ENCODE results near the gene HOXC10. TPM values are rescaled to one million over a fixed set of nuclear protein-coding genes. Genes with fewer than 3 reads are reported as not detected.

Gene HOXC10
- total and polyA plus RNA-seq, 4 experiments from 2014 or later, result not detected

DNA sequence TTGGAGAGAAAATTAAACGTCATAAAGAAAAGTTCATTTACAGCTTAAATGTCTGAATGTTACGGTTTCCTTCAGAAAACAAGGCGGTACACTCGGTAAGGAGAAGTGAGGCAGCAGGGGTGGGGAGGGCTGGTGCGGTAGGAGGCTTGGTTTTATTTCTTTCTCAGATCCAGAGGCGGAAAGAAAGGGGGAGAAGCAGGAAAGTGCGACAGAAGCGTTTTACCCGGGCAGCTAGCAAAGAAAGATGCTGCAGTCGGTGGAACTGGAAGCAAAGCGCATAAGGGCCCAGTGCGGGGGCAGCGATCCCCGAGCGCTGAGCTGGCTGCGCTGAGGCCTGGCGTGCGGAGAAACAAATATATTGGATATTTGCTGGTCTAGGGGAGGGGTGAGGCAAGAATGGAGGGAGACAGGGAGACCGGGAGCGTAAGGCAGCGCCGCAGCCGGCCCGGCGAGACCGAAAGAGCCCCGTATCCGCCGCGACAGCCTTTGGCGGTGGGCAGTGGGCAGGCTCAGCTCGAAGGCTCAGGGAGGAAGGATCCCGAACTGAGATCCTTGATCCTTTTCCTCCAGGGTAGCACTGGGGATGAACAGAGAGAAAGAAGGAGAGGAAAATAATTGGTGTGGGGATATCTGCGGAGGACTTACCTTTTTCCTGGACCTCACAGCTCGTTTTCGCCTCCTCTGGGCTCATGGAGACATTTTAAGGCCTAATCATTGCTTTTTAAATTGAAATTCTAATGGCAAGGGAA, 18.4 kb upstream of the HOXC10 start:
- Histone ChIP-seq H3K9me3 (ENCODE audit: control insufficient read depth in 1 of 2, low read length in 2 of 2) (no peaks in the 10 kb centered on the region), H3K36me3 (ENCODE audit: insufficient read depth, low read length) (no peaks in the 10 kb centered on the region), H3K4me3 (ENCODE audit: low read length in 2 of 2) (no peak overlapping the region), H3K4me1 (ENCODE audit: insufficient read depth, low read length) (peaks cover 42% of the 10 kb centered on the region), H3K27me3 (ENCODE audit: insufficient read depth, low read length) (peaks cover 97% of the 10 kb centered on the region), H3K27ac (ENCODE audit: low read depth, low read length) (no peak overlapping the region)
- peak overlapping the region in 6 of 8 donors; percentile 13 to 84 (median 70) for H3K4me3 Mint-ChIP-seq
- no peak for DNase-seq
- peak overlapping the region in 1 of 7 donors; percentile 68 for H3K27ac Mint-ChIP-seq
- peaks cover 0 to 4% of the 10 kb centered on the region in 2 donors for H3K36me3 Mint-ChIP-seq
- peaks cover 0 to 8% (median 5%) of the 10 kb centered on the region in 8 donors for H3K9me3 Mint-ChIP-seq
- POLR2A ChIA-PET (ENCODE audit: partially characterized antibody), result no interaction called here
- intact Hi-C loops (cut with micrococcal nuclease), result no loop called here
- CTCF ChIA-PET (ENCODE audit: partially characterized antibody), result no interaction called here
- H3K27me3 Mint-ChIP-seq, result peaks cover 80 to 93% of the 10 kb centered on the region in 2 donors
- H3K4me1 Mint-ChIP-seq, result peaks cover 18 to 46% (median 28%) of the 10 kb centered on the region in 4 donors

DNA sequence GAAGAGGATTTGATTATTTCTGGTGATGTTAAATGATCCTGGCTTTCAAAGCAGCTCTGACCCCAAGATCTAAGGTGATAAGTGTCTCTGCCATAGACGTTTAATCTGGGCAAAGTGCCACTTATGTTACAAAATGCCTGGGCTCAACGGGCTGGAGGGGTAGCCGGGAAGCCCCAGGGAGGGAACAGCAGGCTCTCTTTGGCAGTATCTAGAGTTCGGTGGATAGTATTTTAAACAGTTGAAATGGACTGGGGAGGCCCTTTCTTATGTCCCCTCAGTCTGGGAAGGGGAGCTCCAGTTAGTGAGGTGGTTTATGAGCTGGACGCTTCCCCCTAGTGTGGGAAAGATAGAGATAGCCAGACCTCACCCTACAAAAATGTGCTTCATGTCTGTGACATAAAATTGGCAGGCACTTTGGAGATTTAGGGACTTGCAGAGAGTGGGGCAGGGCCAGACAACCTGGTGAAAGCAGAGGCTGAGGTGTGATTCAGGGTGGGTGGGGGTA, 17.5 kb upstream of the HOXC10 start:
- intact Hi-C loops (cut with micrococcal nuclease), result no loop called here
- no peaks in the 10 kb centered on the region for H3K36me3 ChIP-seq (ENCODE audit: insufficient read depth, low read length)
- peaks cover 0 to 4% of the 10 kb centered on the region in 2 donors for H3K36me3 Mint-ChIP-seq
- H3K27ac Mint-ChIP-seq, result peak overlapping the region in 1 of 7 donors; percentile 55
- peaks cover 82 to 95% of the 10 kb centered on the region in 2 donors for H3K27me3 Mint-ChIP-seq
- no peak for DNase-seq
- peaks cover 42% of the 10 kb centered on the region for H3K4me1 ChIP-seq (ENCODE audit: insufficient read depth, low read length)
- no peak overlapping the region for H3K4me3 ChIP-seq (ENCODE audit: low read length in 2 of 2)
- ChIA-PET CTCF (ENCODE audit: partially characterized antibody) (no interaction called here), POLR2A (ENCODE audit: partially characterized antibody) (no interaction called here)
- peak overlapping the region in 1 of 8 donors; percentile 30 for H3K4me3 Mint-ChIP-seq
- peaks cover 98% of the 10 kb centered on the region for H3K27me3 ChIP-seq (ENCODE audit: insufficient read depth, low read length)
- peaks cover 0 to 10% (median 5%) of the 10 kb centered on the region in 8 donors for H3K9me3 Mint-ChIP-seq
- peaks cover 18 to 46% (median 27%) of the 10 kb centered on the region in 4 donors for H3K4me1 Mint-ChIP-seq
- H3K27ac ChIP-seq (ENCODE audit: low read depth, low read length), result no peak overlapping the region
- no peaks in the 10 kb centered on the region for H3K9me3 ChIP-seq (ENCODE audit: control insufficient read depth in 1 of 2, low read length in 2 of 2)

DNA sequence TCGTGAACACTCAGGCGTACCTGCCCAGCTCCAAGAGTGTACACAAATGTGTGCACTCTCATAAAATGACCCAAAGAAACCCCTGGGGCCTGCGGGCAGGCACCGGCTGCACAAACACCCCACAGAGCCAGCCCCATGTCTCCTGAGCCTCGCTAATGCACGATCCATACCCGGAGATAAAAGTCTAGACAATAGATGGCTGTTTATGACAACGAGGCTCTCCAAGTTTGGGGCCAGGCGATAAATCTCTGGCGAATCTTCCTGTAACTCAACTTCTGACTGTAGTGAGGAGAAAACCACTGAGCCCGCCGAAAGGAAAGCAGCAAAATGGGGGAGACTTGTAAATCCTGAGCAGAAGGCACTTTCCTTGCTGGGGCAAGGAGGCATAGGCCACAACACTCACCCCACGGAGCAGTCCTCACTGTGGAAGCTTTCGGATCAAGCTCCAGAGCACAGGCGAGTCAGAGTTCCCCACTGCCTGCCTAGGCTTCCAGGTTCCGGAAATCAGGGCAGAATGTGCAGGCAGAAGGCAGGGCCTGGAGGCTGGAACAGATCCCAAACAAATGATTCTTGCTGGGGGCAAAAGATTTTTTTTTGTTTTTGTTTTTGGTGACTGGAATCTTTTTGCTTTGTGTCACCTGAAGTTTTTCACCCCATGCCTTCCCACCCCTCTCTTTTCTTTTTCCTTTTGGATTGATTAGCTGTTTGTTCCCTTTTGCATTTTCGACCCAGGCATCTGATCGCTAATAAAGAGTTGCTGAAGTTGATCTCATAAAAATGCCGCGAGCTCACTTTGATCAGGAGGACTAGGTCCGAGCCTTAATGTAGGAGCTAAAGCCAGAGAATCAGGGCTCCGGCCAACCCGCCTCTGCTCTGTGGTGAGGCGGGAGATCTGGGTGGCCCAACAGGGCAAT, 16.5 kb upstream of the HOXC10 start:
- intact Hi-C loops (cut with micrococcal nuclease), result no loop called here
- Mint-ChIP-seq H3K27me3 (peaks cover 86 to 94% of the 10 kb centered on the region in 2 donors), H3K36me3 (peaks cover 4 to 10% of the 10 kb centered on the region in 2 donors), H3K4me3 (no peak overlapping the region), H3K9me3 (peaks cover 0 to 18% (median 10%) of the 10 kb centered on the region in 8 donors), H3K27ac (peak overlapping the region in 1 of 7 donors; percentile 20), H3K4me1 (peaks cover 18 to 48% (median 32%) of the 10 kb centered on the region in 4 donors)
- Histone ChIP-seq H3K27me3 (ENCODE audit: insufficient read depth, low read length) (peaks cover 95% of the 10 kb centered on the region), H3K4me1 (ENCODE audit: insufficient read depth, low read length) (peaks cover 37% of the 10 kb centered on the region), H3K27ac (ENCODE audit: low read depth, low read length) (no peak overlapping the region), H3K4me3 (ENCODE audit: low read length in 2 of 2) (no peak overlapping the region), H3K36me3 (ENCODE audit: insufficient read depth, low read length) (no peaks in the 10 kb centered on the region), H3K9me3 (ENCODE audit: control insufficient read depth in 1 of 2, low read length in 2 of 2) (no peaks in the 10 kb centered on the region)
- CTCF ChIA-PET (ENCODE audit: partially characterized antibody), result interaction anchor here (0.5 kb wide), 1 partner anchor 232 kb away, joined by 3 read pairs; no protein-coding TSS in a partner anchor
- POLR2A ChIA-PET (ENCODE audit: partially characterized antibody), result interaction anchor here (1.6 kb wide), 1 partner anchor 12 kb away, joined by 3 read pairs; no protein-coding TSS in a partner anchor
- no peak for DNase-seq

DNA sequence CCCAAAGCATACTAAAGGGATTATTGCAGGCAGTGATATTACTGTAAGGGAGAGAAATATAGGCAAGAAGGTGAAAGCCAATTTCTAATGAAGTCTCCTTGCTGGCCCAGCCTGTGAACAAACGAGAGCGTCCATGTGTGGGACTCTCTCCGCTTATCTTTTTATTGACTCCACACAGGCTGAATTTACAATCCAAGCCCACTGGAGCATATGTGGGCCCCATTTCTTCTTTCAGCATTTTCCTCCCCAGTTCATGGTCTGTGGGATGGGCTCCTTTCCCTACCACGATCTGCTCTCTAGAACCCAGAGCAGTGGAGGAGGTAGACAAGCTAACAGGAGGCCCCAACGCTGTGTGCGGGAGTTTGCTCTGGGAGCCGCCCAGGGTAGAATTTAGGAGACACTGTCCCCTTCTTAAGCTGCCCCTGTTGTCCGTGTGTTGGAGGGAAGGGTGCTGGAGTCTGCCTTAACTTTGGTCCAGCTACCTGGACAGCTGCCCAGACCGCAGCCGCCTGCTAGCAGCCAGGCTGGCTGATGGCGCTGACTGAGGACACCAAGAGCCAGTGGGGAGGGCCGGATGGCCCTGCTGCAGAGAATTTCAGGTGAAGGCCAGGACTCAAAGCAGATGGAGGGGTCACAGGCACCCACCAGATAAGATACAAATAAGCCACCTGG, 15.2 kb upstream of the HOXC10 start:
- intact Hi-C loops (cut with micrococcal nuclease), result no loop called here
- Histone ChIP-seq H3K36me3 (ENCODE audit: insufficient read depth, low read length) (no peaks in the 10 kb centered on the region), H3K4me1 (ENCODE audit: insufficient read depth, low read length) (peaks cover 37% of the 10 kb centered on the region), H3K27me3 (ENCODE audit: insufficient read depth, low read length) (peaks cover 95% of the 10 kb centered on the region), H3K4me3 (ENCODE audit: low read length in 2 of 2) (no peak overlapping the region), H3K27ac (ENCODE audit: low read depth, low read length) (no peak overlapping the region), H3K9me3 (ENCODE audit: control insufficient read depth in 1 of 2, low read length in 2 of 2) (no peaks in the 10 kb centered on the region)
- ChIA-PET CTCF (ENCODE audit: partially characterized antibody) (no interaction called here), POLR2A (ENCODE audit: partially characterized antibody) (interaction anchor here (1.6 kb wide), 1 partner anchor 11 kb away, joined by 3 read pairs; no protein-coding TSS in a partner anchor)
- Mint-ChIP-seq H3K27ac (peak overlapping the region in 1 of 7 donors; percentile 50), H3K4me1 (peaks cover 13 to 39% (median 23%) of the 10 kb centered on the region in 4 donors), H3K9me3 (peaks cover 0 to 19% (median 8%) of the 10 kb centered on the region in 8 donors), H3K4me3 (no peak overlapping the region), H3K36me3 (peaks cover 4 to 10% of the 10 kb centered on the region in 2 donors), H3K27me3 (peaks cover 78 to 87% of the 10 kb centered on the region in 2 donors)
- no peak for DNase-seq

DNA sequence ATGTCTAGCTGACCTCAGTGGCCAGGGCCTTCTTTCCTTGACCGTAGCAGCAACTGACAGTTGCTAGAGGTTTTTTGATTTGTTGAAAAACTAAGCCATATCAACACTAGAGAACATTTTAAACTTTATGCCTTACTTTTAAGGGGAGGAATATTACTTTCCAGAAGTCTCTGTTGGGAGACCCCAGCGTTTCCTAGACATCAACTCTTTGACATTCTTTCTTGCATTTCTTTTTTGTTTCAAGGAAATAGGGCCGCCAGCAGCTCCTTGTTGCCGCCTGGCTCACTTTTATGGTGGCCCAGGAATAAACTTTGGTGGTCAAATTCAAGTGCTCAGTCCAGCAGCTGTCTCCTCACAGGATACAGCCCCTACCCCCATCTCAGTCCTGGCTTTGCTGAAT, 14.5 kb upstream of the HOXC10 start:
- intact Hi-C loops (cut with micrococcal nuclease), result no loop called here
- no peaks in the 10 kb centered on the region for H3K9me3 ChIP-seq (ENCODE audit: control insufficient read depth in 1 of 2, low read length in 2 of 2)

DNA sequence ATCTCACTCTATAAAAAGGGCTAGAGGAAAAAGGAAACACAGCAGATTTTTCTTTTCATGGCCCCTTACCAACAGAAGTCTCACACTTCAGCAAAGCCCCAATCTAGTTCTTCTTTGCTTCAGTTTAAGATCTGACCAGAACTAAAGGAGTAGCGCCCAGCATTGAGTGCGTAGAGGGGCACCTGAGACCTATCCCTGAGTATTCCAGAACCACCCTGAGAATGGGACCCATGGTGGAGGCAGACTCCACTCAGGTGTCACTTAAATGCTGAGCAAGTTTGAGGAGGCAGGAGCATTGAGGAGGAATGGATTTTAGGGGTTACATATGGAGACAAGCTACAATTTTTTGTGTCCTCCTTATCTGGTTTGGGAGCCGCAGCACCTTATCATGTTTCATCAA, 13.8 kb upstream of the HOXC10 start:
- Histone ChIP-seq H3K4me1 (ENCODE audit: insufficient read depth, low read length) (peaks cover 34% of the 10 kb centered on the region), H3K4me3 (ENCODE audit: low read length in 2 of 2) (no peak overlapping the region), H3K27me3 (ENCODE audit: insufficient read depth, low read length) (peaks cover 93% of the 10 kb centered on the region), H3K9me3 (ENCODE audit: control insufficient read depth in 1 of 2, low read length in 2 of 2) (no peaks in the 10 kb centered on the region), H3K27ac (ENCODE audit: low read depth, low read length) (no peak overlapping the region), H3K36me3 (ENCODE audit: insufficient read depth, low read length) (no peaks in the 10 kb centered on the region)
- Mint-ChIP-seq H3K27ac (peak overlapping the region in 1 of 7 donors; percentile 84), H3K27me3 (peaks cover 76 to 83% of the 10 kb centered on the region in 2 donors), H3K36me3 (peaks cover 5 to 10% of the 10 kb centered on the region in 2 donors), H3K4me3 (no peak overlapping the region), H3K9me3 (peaks cover 0 to 21% (median 8%) of the 10 kb centered on the region in 8 donors), H3K4me1 (peaks cover 10 to 36% (median 23%) of the 10 kb centered on the region in 4 donors)
- CTCF ChIA-PET (ENCODE audit: partially characterized antibody), result no interaction called here
- intact Hi-C loops (cut with micrococcal nuclease), result no loop called here
- DNase-seq, result no peak
- POLR2A ChIA-PET (ENCODE audit: partially characterized antibody), result no interaction called here

More for the DNA sequence above, 14.5 kb upstream of the HOXC10 start:
- H3K9me3 Mint-ChIP-seq, result peaks cover 0 to 17% (median 8%) of the 10 kb centered on the region in 8 donors
- POLR2A ChIA-PET (ENCODE audit: partially characterized antibody), result no interaction called here
- CTCF ChIA-PET (ENCODE audit: partially characterized antibody), result no interaction called here
- no peak for DNase-seq
- peaks cover 4 to 10% of the 10 kb centered on the region in 2 donors for H3K36me3 Mint-ChIP-seq
- peaks cover 37% of the 10 kb centered on the region for H3K4me1 ChIP-seq (ENCODE audit: insufficient read depth, low read length)
- no peaks in the 10 kb centered on the region for H3K36me3 ChIP-seq (ENCODE audit: insufficient read depth, low read length)
- no peak overlapping the region for H3K27ac ChIP-seq (ENCODE audit: low read depth, low read length)
- H3K4me3 ChIP-seq (ENCODE audit: low read length in 2 of 2), result no peak overlapping the region
- no peak overlapping the region for H3K4me3 Mint-ChIP-seq
- peak overlapping the region in 1 of 7 donors; percentile 50 for H3K27ac Mint-ChIP-seq
- peaks cover 93% of the 10 kb centered on the region for H3K27me3 ChIP-seq (ENCODE audit: insufficient read depth, low read length)
- peaks cover 77 to 84% of the 10 kb centered on the region in 2 donors for H3K27me3 Mint-ChIP-seq
- peaks cover 13 to 37% (median 24%) of the 10 kb centered on the region in 4 donors for H3K4me1 Mint-ChIP-seq

All from CD4-positive, alpha-beta memory T cell (primary cell).